Activated T-helper 1 cell treated with anti-CD3 and anti-CD28 coated beads, Interleukin-12 subunit alpha, Interleukin-12 subunit beta, Interleukin-2, Interleukin-4 antibody, amounts not matched to agents 30 ng/mL and 10 ng/mL and 1 ng/mL, durations not matched to agents 14 hours and 24 hours and 36 hours (primary cell): ENCODE results near the gene RGS5. TPM values are rescaled to one million over a fixed set of nuclear protein-coding genes. Genes with fewer than 3 reads are reported as not detected.
"Not testable (repeated sequence)": the region's sequence is repeated elsewhere in the genome, so short reads cannot be mapped to it uniquely, and the experiment has no call there.

Source experiments
- DNase-seq: peaks from one replicate; pipeline ENCODE4 v3.0.0; 2021; ENCODE audit warnings: low spot score
- H3K27ac Mint-ChIP-seq: one replicate; pipeline ENCODE4 v1.8.0; 2021; ENCODE audit warnings: mild to moderate bottlenecking, mixed read lengths
- H3K27me3 Mint-ChIP-seq: one replicate; pipeline ENCODE4 v1.8.0; 2022; ENCODE audit warnings: mild to moderate bottlenecking, moderate library complexity, mixed read lengths; ENCODE audit not compliant: insufficient read depth
- H3K36me3 Mint-ChIP-seq: one replicate; pipeline ENCODE4 v1.8.0; 2021; ENCODE audit warnings: low read depth, mixed read lengths
- H3K4me1 Mint-ChIP-seq: one replicate; pipeline ENCODE4 v1.8.0; 2021; ENCODE audit warnings: low read depth, mixed read lengths
- H3K4me3 Mint-ChIP-seq: one replicate; pipeline ENCODE4 v1.8.0; 2021; ENCODE audit warnings: mild to moderate bottlenecking, moderate library complexity, mixed read lengths
- H3K9me3 Mint-ChIP-seq: one replicate; pipeline ENCODE4 v1.8.0; 2021; ENCODE audit warnings: mixed read lengths
- intact Hi-C: fragments of 100-400 bp; cut with micrococcal nuclease; formaldehyde crosslinking; loops from one replicate; pipeline ENCODE4 v1.15.1; 2024
- total RNA-seq: library from RNA; stranded (reverse); gene quantifications from 2 replicates; pipeline ENCODE4 v1.2.3, GENCODE V29; 2022

RGS5 gene
- total RNA-seq, result 1.1 and 4.4 TPM in 2 replicates

GRCh38 chr1:163202833-163203451, at the start of gene RGS5:
Gene RGS5, minus strand, starts transcription at chr1:163202916. Its CDS starts 81 bp downstream, at chr1:163202835.
- H3K4me1 Mint-ChIP-seq, result no peaks in the 10 kb centered on the region
- intact Hi-C loops, result no loop called here
- no peaks in the 10 kb centered on the region for H3K9me3 Mint-ChIP-seq
- no peaks in the 10 kb centered on the region for H3K27me3 Mint-ChIP-seq
- no peak for DNase-seq
- no peaks in the 10 kb centered on the region for H3K36me3 Mint-ChIP-seq
- no peak within 1 kb of the TSS for H3K4me3 Mint-ChIP-seq
- no peak within 1 kb of the TSS for H3K27ac Mint-ChIP-seq

GRCh38 chr1:163250382-163250974, 47.8 kb upstream of the RGS5 start:
- Mint-ChIP-seq H3K27ac (no peak overlapping the region), H3K4me1 (no peaks in the 10 kb centered on the region), H3K9me3 (peaks cover 4% of the 10 kb centered on the region), H3K4me3 (no peak overlapping the region), H3K36me3 (no peaks in the 10 kb centered on the region), H3K27me3 (no peaks in the 10 kb centered on the region)
- DNase-seq, result no peak
- intact Hi-C loops, result no loop called here

DNA sequence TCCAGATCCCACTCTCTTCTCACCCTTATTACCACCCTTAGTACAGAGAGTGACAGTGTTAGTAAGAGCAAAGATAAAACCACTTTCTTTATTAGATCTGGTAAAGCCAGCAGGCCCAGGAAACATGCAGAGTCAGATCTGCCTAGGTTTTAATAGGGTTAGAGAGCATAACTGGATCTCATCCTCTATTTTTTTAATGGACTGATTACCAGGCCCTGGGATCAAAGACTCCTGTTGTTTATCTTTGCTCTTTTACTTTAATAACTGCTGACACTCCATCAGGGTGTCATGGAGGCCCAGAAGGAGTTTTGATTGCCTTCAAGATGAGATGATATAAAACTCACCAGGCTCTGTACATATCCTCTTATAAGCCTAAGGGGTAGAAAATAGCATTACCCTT, 45.3 kb upstream of the RGS5 start:
- Mint-ChIP-seq H3K4me3 (no peak overlapping the region), H3K4me1 (no peaks in the 10 kb centered on the region), H3K27ac (no peak overlapping the region), H3K36me3 (no peaks in the 10 kb centered on the region), H3K27me3 (no peaks in the 10 kb centered on the region), H3K9me3 (peaks cover 4% of the 10 kb centered on the region)
- intact Hi-C loops, result no loop called here
- no peak for DNase-seq

DNA sequence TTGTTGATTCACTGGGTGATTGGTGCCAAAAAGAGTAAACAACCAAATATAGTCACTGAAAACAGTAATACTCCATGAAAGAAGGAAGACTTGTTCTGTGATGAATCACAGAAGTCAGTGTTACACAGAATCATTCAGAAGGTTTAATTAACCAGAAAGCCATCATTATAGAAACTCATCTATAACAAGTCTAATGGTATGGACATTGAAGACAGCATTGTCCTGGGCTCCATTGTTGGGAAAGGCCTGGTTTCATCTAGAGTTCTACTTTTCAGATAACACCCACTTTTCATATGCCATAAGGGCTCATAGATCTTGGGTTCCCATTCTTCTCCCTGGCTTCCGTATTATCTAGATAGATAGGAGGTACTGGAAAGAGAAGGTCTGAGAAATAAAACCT, 41.9 kb upstream of the RGS5 start:
- H3K27me3 Mint-ChIP-seq, H3K36me3 Mint-ChIP-seq, H3K4me3 Mint-ChIP-seq, H3K27ac Mint-ChIP-seq, intact Hi-C loops, H3K4me1 Mint-ChIP-seq, H3K9me3 Mint-ChIP-seq, DNase-seq: not testable (repeated sequence)

DNA sequence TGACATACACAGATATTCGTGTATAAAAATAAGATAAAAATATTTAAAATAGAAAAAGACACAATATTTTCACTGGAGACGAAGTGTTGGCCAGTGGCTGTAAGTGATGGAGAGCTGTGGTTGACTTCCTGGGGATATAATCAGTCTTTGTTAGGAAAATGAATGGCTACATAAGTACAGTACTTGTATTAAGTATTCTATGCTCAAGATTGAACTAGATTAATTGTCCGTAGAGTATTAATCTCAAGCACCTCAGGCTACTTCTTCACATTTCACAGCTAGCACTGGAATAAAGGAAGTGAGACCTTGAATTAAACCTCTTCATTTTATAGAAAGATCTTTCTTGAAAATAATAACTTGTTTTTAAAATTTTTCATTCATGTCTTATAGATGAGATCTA, 39.0 kb upstream of the RGS5 start:
- no peak overlapping the region for H3K27ac Mint-ChIP-seq
- H3K4me1 Mint-ChIP-seq, result no peaks in the 10 kb centered on the region
- H3K4me3 Mint-ChIP-seq, result no peak overlapping the region
- H3K36me3 Mint-ChIP-seq, result no peaks in the 10 kb centered on the region
- DNase-seq, result no peak
- H3K27me3 Mint-ChIP-seq, result no peaks in the 10 kb centered on the region
- intact Hi-C loops, result no loop called here
- H3K9me3 Mint-ChIP-seq, result no peaks in the 10 kb centered on the region

- intact Hi-C loops, result no loop called here
- Mint-ChIP-seq H3K4me3 (no peak overlapping the region), H3K9me3 (no peaks in the 10 kb centered on the region), H3K27ac (no peak overlapping the region), H3K36me3 (no peaks in the 10 kb centered on the region), H3K27me3 (no peaks in the 10 kb centered on the region), H3K4me1 (no peaks in the 10 kb centered on the region)
- DNase-seq, result no peak
Measured at GRCh38 chr1:163240705-163241104, 38.0 kb upstream of the RGS5 start.

GRCh38 chr1:163233643-163234042, 30.9 kb upstream of the RGS5 start:
- intact Hi-C loops, H3K4me3 Mint-ChIP-seq, H3K27me3 Mint-ChIP-seq, H3K9me3 Mint-ChIP-seq, H3K27ac Mint-ChIP-seq, H3K4me1 Mint-ChIP-seq, H3K36me3 Mint-ChIP-seq, DNase-seq: not testable (repeated sequence)

- H3K27ac Mint-ChIP-seq, result no peak overlapping the region
Measured at GRCh38 chr1:163231385-163231784, 28.7 kb upstream of the RGS5 start.

GRCh38 chr1:163230827-163231226, 28.1 kb upstream of the RGS5 start:
- intact Hi-C loops, result no loop called here
- Mint-ChIP-seq H3K36me3 (no peaks in the 10 kb centered on the region), H3K4me3 (no peak overlapping the region), H3K4me1 (no peaks in the 10 kb centered on the region), H3K9me3 (no peaks in the 10 kb centered on the region), H3K27me3 (no peaks in the 10 kb centered on the region), H3K27ac (no peak overlapping the region)
- DNase-seq, result no peak

More at GRCh38 chr1:163231385-163231784, 28.7 kb upstream of the RGS5 start:
- Mint-ChIP-seq H3K27me3 (no peaks in the 10 kb centered on the region), H3K4me1 (no peaks in the 10 kb centered on the region), H3K4me3 (no peak overlapping the region), H3K36me3 (no peaks in the 10 kb centered on the region), H3K9me3 (no peaks in the 10 kb centered on the region)
- no peak for DNase-seq
- intact Hi-C loops, result no loop called here

DNA sequence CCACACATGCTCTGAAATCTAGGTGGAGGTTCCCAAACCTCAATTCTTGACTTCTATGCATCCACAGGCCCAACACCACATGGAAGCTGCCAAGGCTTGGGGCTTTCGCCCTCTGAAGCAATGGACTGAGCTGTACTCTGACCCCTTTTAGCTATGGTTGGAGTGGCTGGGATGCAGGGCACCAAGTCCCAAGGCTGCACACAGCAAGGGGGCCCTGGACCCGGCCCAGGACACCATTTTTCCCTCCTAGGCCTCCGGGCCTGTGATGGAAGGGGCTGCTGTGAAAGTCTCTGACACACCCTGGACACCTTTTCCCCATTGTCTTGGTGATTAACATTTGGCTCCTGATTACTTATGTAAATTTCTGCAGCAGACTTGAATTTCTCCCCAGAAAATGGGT, 25.6 kb upstream of the RGS5 start:
- H3K27ac Mint-ChIP-seq, intact Hi-C loops, DNase-seq, H3K4me1 Mint-ChIP-seq, H3K27me3 Mint-ChIP-seq, H3K9me3 Mint-ChIP-seq, H3K4me3 Mint-ChIP-seq, H3K36me3 Mint-ChIP-seq: not testable (repeated sequence)

GRCh38 chr1:163227126-163227525, 24.4 kb upstream of the RGS5 start:
- no peak overlapping the region for H3K4me3 Mint-ChIP-seq
- intact Hi-C loops, result no loop called here
- no peak overlapping the region for H3K27ac Mint-ChIP-seq
- no peak for DNase-seq
- no peaks in the 10 kb centered on the region for H3K4me1 Mint-ChIP-seq
- H3K27me3 Mint-ChIP-seq, result no peaks in the 10 kb centered on the region
- no peaks in the 10 kb centered on the region for H3K9me3 Mint-ChIP-seq
- no peaks in the 10 kb centered on the region for H3K36me3 Mint-ChIP-seq

GRCh38 chr1:163213626-163214025, 10.9 kb upstream of the RGS5 start:
- no peak overlapping the region for H3K27ac Mint-ChIP-seq
- no peak for DNase-seq
- no peaks in the 10 kb centered on the region for H3K4me1 Mint-ChIP-seq
- H3K4me3 Mint-ChIP-seq, result no peak overlapping the region
- no peaks in the 10 kb centered on the region for H3K36me3 Mint-ChIP-seq
- no peaks in the 10 kb centered on the region for H3K9me3 Mint-ChIP-seq
- H3K27me3 Mint-ChIP-seq, result peaks cover 5% of the 10 kb centered on the region
- intact Hi-C loops, result no loop called here

DNA sequence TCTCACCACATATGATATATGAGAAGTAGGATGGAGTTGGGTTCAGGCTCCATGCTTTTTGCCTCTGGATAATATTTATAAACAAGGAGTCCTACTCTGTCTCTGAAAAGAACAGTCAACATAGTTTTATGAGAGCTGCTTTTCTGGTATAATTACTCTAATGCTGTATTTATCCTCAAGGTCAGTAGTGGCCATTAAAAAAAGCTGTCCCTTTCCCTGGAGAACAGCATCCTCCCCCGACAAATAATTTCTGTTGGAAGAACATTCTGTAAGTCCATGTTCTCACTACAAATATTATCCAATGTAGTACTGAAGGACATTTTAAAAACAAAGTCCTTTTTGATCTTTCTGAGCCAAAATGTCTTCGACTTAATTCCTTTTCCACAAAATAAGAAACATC, 9.0 kb upstream of the RGS5 start:
- no peak for DNase-seq
- no peak overlapping the region for H3K27ac Mint-ChIP-seq
- peaks cover 5% of the 10 kb centered on the region for H3K27me3 Mint-ChIP-seq
- H3K4me3 Mint-ChIP-seq, result no peak overlapping the region
- no peaks in the 10 kb centered on the region for H3K9me3 Mint-ChIP-seq
- intact Hi-C loops, result no loop called here
- H3K36me3 Mint-ChIP-seq, result no peaks in the 10 kb centered on the region
- H3K4me1 Mint-ChIP-seq, result no peaks in the 10 kb centered on the region

DNA sequence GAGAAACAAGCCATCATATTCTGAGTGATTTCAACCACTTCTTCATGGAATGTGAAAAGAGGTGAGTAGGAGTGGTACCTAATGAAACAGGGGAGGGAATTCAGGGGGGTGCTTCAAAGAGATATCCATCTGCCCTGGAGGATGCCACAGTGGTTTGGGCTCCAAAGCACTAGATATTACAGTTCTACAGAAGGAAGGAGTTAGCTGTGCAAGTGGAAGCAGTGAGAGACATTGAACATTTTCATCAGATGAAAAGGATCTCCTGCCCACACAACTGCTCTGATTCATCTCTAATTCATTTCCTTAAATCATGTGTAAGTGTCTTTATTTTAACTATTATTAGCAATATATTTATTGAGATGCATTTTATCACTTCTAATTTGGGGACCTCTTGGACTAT, 2.8 kb upstream of the RGS5 start:
- Mint-ChIP-seq H3K4me1 (no peaks in the 10 kb centered on the region), H3K9me3 (no peaks in the 10 kb centered on the region), H3K27ac (no peak overlapping the region), H3K36me3 (no peaks in the 10 kb centered on the region), H3K4me3 (no peak overlapping the region), H3K27me3 (no peaks in the 10 kb centered on the region)
- no peak for DNase-seq
- intact Hi-C loops, result no loop called here
